Fibroblast of skin of left quadriceps (primary cell): ENCODE results near the gene SH3RF1.

Experiments used
- DNase-seq, 2 experiments: peaks; one replicate each; pipeline ENCODE4 v3.0.0-alpha.2; 2013; ENCODE audit warnings: low read depth in 2 of 2

The SH3RF1 gene

DNA sequence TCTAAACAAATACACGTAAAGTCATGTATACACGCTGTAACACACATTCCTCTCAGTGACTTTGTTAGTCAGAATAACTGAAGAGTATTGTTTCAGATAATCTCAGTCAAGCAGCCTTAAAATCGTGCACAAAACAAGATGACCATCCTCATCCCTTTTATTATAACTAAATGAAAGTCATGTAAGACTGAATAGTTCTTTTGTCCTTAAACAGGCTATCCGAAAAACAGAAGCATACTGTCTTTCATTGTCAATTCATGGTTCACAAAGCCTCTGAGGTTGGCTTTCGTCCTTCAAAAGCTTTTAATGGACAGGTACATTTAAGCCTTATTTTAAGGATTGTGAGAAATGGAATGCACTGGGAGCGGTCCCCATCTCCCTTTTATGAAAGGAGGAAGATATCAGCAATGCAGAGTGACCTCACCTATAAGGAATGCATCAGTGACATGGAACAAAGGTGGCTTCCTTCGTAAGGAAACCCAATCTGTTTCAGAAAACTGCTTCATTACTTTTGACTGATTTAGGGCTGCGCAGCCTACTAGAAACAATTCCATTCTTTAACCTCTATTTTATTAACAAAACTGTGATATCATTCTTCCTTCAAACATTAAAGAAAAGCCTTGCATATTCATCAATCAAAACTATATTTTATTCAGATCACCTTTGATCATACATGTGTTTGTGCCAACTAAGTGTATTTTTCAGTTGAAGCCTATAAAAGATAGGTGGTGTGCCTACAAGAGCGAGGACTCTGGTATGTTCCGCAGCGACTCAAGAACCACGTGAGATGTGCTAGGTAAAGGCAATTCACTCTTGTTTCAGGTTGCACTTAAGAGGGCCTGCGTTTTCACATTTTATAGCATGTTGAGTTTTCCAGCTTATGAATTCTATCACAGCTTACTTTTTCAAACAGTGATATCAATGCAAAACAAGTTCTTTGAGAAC, 19.2 kb downstream of the SH3RF1 start:
- DNase-seq: no peak

DNA sequence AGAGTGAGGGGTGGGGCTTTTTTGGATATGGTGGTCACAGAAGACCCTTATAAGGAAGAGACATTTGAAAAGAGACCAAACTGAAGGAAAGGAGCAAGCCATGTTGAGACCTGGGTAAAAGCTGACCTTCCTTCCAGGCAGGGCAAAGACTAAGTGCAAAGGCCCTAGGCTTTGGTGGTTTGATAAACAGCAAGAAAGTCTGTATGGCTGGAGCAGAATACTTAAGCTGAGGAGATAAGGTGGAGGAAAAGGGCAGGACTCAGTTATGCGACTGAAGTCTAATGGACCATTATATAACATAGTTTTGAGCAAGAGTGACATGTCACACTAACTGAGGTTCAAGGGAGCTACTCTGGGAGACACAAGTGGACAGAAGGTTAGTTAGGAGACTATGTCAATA, 20.0 kb downstream of the SH3RF1 start:
- DNase-seq: no peak

DNA sequence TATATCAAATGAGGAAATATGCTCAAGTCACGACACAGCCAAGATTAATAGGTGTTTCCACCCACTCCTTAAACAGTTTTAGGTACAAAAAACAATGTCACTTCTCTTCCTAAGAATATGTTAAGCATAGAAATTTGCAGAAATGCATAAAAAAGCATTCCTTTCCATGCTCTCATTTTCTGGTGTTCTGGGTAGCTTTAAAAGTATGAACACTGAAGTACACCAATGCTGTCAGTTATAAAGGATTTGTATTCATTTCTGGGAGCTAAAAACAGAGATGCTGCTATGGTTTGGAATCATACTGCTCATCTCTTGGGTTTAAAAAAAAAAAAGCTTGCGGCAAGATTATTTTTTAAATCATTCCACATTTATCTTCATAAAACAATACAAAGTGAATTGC, 20.8 kb downstream of the SH3RF1 start:
- no peak for DNase-seq

DNA sequence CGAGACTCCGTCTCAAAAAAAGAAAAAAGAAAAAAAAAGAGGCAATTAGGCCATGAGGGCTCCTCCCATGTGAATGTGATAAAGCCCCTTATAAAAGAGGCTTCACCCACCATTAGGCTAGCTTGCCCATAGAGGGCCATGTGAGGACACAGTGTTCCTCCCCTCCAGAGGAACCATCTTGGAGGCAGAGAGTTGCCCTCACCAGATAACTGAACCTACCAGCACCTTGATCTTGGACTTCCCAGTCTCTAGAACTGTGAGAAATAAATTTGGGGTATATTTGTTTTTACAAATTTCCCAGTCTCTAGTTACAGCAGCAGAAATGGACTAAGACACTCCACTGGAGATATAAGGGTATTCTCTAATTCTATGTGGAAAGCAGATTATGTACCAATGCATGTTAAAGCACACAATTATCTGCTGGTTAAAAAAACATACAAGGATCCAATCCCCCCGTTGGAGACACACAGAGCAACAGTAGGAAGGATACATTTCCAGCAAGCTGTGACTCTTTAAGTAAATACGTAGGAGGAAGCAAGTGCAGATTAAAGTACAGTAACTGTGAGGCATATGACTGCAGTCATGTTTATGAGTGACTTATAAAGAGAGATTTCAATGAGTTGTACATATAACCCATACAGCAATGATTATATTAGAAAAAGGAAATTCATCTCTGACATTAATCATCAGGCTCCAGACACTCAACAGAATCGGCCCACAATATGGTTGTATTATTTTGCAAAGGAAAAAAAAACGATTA, 21.4 kb downstream of the SH3RF1 start:
- no peak for DNase-seq

DNA sequence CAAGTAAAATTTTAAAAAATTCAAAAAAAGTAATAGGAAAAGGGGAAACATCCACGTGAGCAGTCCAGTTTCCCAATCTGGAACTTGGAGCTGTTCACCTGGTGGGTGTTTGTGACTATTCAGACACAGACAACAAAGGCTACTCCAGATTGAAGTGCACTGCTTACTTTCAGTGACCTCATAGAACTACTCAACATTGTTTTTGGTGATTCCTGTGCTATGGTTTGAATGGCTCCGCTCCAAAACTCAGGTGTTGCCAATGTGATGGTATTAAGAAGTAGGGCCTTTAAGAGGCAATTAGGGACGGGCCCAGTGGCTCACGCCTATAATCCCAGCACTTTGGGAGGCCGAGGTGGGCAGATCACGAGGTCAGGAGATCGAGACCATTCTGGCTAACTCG, 22.1 kb downstream of the SH3RF1 start:
- DNase-seq: no peak

DNA sequence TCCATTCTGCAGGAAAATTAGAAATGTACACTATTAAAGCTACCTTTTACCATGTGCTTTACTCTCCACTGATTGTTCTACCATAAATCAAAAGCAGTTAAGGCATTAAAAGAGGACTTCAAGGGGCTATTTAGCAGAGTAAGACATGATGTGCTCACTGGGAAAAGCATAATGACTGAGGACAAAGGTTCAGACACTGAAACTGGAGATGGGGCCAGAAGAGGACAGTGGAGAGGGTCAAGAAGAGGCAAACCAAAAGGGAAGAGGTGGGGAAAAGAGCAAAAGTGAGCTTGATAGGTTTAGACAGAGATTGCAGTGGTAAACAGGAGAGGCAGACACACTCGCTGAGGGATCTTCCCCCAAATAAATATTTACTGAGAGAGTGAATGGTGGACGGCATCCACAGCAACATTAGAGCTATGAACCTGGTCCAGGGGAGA, 23.8 kb downstream of the SH3RF1 start:
- DNase-seq: no peak

DNA sequence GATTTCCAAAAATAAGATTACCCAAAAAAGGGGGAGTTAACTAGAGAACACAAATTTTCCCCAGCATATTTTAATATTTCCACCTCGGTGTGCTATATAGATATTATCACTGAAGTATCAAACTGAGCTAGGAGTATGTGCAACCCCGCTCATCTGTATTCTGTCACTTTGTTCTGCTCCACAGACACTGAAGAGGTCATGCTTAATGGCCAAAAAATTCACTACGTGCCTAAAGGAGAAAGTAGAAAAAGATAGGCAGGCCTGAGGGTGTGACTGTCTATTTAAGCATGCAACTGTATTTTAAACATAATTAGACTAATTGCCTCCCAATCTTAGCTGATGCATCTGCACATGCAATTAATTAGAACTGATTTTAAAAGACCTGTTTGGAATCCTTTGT, 24.5 kb downstream of the SH3RF1 start:
- no peak for DNase-seq

DNA sequence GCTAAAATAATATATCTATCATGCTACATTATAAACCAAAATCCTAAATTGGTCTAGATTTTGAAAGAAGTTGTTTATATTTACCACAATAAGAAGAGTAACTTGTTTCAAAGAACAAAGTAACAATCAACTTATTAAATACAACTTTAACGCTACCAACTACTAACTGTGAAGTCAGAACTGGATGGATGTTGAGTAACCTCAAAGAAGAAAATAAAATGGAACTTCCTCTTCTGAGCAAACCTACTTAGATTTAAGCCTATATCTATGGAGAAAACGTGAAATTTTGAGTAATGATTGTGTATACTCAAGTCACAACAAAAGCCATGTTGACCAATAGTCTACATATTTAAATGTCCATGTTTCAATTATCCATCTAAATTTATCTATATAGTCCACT, 25.7 kb downstream of the SH3RF1 start:
- DNase-seq: no peak

DNA sequence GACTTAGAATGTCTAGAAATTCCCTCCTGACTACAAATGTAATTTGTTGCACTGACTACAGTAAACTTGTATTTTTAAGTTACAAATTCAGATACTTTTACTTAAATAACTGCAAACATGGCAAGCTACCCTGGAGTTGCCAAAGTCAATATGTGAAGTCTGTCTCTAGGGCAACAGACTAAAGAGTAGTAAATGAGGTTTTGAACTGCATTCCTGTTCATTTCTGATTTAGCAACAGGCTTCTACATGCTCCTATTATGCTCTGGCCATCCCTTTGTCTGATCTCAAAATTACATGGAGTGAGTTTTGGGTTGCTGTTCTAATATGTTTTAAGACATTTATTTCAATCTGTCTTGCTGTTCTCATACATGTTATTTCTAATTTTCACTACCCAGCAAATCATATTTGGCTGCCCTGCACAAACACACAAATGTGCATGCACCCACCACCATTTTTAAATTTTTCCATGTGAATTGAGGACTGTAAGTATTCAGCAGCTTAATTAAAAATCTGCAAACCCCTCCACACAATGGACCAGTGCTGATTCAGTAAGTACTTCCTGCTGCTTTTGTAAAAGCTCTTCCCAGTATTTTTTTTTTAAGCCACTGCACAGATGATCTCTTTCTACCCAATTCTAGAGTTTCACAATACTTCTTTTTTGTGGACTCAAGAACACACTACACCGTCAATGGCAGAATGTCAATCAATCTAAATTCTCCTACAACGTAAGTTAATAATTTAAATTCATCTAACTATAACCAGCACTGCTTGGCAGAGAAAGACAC, 26.7 kb downstream of the SH3RF1 start:
- no peak for DNase-seq

DNA sequence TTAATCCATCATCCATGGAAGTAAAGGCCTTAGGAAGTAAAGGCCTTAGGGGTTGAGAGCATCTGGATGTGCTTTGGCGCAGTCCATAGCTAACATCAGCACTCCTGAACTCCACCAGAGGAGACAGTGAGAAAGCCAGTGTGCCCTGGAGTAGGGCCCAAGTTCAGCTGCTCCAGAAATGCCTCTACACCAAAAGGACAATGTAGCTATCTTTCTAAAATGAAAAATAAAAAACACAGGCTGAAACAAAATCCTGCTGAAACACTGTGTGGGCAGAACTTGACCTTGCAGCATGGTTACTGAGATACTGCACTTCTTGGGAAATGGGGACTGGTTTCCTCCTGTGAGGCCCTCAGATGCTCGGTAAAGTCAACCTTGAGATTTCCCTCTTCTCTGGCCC, 29.3 kb downstream of the SH3RF1 start:
- DNase-seq: no peak

DNA sequence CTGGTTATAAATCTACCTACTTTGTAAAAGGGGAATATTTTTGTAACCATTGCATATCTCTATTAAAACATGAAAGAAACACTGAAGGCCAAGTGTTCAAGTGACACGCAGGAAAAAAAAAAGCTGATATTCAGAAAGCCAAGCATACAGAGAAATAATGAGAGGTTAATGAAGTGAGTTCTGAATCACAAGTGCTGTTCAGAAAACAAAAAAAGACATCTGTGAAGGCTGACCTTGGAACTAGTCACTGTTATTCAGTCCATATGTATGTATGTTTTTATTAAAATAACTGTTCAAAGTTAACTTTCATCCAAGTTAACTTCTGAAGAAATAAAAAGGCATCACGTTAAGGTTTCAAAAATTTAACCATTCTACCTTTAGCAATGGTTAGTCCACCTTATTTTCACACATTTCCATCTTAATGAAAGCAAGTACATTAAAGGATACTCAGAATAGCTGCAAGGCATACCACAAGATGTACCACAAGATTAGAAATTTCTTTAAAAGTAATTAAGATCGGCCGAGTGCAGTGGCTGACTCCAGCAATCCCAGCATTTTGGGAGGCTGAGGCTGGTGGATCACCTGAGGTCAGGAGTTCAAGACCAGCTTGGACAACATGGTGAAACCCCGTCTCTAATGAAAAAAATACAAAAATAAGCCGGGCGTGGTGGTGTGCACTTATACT, 31.4 kb downstream of the SH3RF1 start:
- no peak for DNase-seq

DNA sequence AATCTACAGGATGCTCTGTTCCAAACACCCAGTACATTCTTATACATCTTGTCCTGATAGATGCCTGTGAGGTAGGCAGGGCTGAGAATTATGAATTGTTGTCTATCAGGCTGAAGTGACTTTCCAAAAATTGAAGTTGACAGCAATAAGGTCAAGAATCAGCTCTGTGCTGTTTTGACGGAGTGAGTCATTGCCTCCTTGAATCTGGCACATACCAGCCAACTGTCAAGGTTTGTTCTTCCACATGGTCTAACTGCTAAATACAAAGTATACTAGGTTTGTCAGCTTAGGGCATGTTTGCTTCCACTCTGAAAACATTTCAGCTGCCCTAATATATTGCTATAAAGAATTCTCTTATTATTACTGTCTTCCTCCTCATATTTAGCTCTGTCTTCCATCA, 32.3 kb downstream of the SH3RF1 start:
- DNase-seq: no peak

DNA sequence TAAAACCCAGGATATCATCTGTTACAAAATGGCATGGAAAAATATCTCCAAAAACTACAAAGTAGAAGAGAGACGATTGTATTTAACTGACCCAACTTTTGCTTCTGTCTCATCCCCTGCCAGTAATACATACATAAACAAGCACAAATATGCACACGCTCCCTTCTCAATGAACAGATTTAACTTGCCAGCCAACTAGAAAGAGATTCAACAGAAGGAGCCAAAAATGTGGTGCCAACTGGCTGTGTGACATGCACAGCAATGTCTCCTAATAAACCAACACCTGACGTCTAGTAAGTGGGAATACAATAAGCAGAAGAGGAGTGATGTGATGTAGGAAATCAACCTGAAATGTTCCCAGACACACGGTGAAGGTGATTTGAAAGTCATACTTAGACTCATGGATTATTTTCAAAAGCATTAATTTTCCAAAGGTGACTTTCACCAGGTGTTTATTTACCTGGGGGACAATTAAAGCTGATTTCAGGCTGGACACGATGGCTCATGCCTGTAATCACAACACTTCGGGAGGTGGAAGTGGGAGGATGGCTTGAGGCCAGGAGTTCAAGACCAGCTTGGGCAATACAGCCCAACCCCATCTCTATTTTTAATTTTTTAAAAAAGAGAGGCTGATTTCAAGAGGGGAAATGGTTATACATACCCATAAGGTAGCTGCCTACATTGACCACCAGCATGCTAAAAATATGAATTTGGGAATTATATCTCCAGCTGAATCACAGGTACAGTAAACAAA, 33.7 kb downstream of the SH3RF1 start:
- no peak for DNase-seq

DNA sequence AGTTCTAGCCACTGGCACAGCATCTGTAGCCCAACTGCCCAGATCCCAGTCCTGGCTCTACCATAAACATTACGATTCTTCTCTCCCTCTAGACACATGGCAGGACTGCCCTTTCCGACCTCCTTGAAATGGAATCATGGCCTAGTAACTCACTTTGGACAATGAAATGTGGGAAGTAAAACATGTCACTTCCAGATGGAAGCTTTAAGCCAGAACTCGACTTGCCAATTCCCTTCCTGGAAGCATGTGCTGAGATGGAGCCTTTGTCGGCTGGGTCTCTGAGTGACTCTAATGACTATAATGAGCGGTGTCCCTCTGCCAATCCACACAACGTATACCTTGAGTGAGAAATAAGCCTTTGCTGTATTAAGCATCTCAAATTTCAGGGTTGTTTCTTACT, 34.7 kb downstream of the SH3RF1 start:
- DNase-seq: no peak

DNA sequence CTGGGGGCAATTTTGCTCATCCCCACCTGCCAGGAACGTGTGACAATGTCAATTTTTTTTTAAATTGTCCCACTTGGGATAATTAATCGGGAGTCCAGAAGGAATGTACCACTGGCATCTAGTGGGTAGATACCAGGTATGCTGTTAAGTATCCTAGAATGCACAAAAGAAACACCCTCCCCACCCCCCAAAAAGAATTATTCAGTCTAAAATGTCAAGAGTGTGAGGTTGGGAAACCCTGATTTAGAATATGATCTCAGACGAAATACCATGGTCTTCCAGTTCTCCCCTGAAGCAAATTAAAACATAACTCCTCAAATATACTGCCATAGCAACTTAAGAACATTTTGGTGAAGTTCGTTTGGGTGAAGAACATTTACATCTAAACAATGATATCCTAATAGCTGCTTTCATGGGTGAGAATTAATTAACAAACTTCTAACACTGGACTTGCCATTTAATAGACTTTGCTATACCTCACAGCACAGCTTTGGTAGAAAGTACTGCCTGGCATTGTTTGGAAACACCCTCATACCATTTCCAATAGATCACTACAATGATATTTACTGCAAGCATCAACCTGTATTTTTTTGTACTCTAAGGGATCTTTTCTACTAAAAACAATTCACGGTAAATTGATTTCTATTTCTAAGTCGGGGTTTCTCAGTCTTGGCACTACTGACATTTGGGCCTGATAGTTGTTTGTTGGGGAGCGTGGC, 36.5 kb downstream of the SH3RF1 start:
- no peak for DNase-seq

DNA sequence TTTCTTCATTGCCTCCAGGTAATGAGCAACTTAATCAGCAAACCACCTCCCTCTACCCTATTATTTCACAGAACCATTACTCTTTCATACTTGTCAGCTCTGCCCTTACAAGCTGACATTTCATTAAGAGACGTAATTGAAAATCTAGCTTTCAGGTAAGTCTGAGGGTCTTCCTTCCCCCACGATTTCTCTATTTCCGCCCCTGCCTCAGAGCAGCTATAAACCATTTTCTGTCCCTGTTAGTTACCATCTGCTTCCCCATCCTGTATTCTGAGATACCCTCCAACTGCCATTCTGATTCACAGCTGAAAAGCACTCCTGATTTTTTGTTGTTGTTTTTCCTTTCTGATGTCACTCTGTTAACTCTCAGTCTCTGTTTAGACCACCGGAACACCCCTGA, 37.1 kb downstream of the SH3RF1 start:
- no peak for DNase-seq

DNA sequence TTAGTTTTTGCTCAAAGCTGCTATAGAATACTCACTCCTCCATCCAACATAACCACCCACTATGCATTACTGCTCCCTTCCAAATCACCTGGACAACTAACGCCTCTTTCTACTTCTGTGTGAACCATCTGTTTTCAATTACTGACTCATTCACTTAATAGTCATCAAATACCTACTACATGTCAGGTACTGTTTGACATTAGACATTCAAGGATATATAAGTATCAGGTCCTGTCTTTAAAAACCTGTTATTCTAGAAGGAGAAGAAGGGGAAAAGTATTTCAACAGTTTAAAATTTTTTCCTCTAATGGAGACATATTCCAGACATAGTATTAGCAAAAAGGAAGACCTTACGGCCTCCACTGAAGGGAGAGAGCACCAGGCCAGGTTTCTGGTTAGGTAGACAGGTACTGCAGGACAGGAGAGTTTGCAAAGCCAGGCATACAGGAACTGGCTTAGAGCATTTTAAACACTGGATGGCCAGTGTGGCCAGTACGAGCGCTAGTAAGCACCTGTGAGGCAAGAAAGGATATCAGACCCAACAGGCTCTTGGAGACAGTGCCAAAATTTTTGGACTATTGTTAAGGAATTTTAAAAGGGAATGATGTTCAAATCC, 39.0 kb downstream of the SH3RF1 start:
- no peak for DNase-seq

DNA sequence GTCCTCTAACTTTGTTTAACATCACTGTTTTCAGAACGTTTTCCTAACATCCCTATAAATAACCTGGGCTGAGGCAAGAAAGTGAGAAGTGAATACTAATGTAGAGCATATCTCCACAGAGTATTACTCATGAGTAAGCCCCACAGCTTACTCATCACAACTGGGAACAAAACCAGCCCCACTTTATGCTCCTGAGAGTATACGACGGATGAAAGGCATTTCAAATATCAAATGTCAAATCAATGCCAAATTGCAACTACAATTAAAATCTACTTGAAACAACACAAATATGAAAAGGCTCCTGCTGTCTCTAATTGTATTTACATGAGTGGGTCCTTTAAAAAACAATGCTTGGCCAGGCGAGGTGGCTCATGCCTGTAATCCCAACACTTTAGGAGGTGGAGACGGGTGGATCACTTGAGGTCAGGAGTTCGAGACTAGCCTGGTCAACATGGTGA, 41.2 kb downstream of the SH3RF1 start:
- peak; percentile 90 to 93 for DNase-seq

DNA sequence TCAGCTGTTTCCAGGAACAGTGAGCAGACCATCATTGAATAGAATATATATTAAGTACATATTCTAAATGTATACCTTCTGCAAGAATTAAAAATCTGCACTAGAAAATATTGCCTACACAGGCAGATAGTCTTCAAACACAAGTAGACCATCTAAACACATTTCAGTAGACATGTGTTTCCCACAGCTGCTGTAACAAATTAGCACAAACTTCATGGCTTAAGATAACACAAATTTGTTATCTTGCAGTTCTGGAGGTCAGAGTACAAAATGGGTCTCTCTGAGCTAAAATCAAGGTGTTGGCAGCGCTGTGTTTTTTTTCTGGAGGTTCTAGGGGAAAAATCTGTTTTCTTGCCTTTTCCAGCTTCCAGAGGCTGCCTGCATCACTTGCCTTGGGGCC, 42.7 kb downstream of the SH3RF1 start:
- no peak for DNase-seq

DNA sequence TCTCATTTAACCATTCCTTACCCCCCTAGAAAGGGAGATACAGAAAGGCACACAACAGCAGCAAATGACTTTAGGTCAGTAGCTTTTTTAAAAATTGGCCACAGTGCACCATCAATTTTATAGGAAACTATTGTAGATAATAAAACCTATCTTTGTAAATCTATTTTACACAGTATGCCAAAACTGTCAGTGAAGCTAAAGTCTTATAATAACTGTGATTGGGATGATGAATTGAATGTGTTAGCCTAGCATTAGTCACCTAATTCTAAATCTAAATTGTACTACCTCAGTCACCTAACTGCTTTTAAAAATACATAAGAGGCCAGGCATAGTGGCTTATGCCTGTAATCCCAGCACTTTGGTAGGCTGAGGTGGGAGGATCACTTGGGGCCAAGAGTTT, 44.2 kb downstream of the SH3RF1 start:
- DNase-seq: no peak
